Hepatocyte (in vitro differentiated cells): ENCODE measurements around the gene RELB. TPM values are rescaled to one million over a fixed set of nuclear protein-coding genes. Genes with fewer than 3 reads are reported as not detected.
"Not testable (repeated sequence)": the region's sequence is repeated elsewhere in the genome, so short reads cannot be mapped to it uniquely, and the experiment has no call there.

Source experiments
- DNase-seq: peaks from one replicate; pipeline ENCODE4 v3.0.0-alpha.2; 2016; ENCODE audit warnings: low spot score
- H2AFZ ChIP-seq: fragments of 200-600 bp; sonication (generic); 2 replicates; pipeline ENCODE4 v1.6.0; 2016; ENCODE audit warnings: antibody characterized with exemption, mild to moderate bottlenecking
- H3K27ac ChIP-seq: fragments of 200-600 bp; sonication (generic); 2 replicates; pipeline ENCODE4 v1.5.1; 2016; ENCODE audit warnings: mild to moderate bottlenecking
- H3K27me3 ChIP-seq: fragments of 200-600 bp; sonication (generic); 2 replicates; pipeline ENCODE4 v1.6.1; 2016
- H3K36me3 ChIP-seq: fragments of 200-600 bp; sonication (generic); replicated peaks from 2 replicates; pipeline ENCODE4 v1.5.1; 2016; ENCODE audit warnings: low read depth; ENCODE audit not compliant: insufficient read depth
- H3K4me1 ChIP-seq: fragments of 200-600 bp; sonication (generic); 2 replicates; pipeline ENCODE4 v1.5.1; 2016; ENCODE audit warnings: mild to moderate bottlenecking, moderate library complexity; ENCODE audit not compliant: insufficient read depth
- H3K4me2 ChIP-seq: fragments of 200-600 bp; sonication (generic); 2 replicates; pipeline ENCODE4 v1.6.0; 2016
- H3K4me3 ChIP-seq: fragments of 200-600 bp; sonication (generic); 2 replicates; pipeline ENCODE4 v1.5.1; 2016; ENCODE audit warnings: mild to moderate bottlenecking
- H3K79me2 ChIP-seq: fragments of 200-600 bp; sonication (generic); 2 replicates; pipeline ENCODE4 v1.6.0; 2017; ENCODE audit warnings: mild to moderate bottlenecking
- H3K9me2 ChIP-seq: fragments of 200-600 bp; sonication (generic); replicated peaks from 2 replicates; pipeline ENCODE4 v1.6.0; 2017; ENCODE audit warnings: mild to moderate bottlenecking; ENCODE audit not compliant: insufficient read depth
- H3K9me3 ChIP-seq: fragments of 200-600 bp; sonication (generic); 2 replicates; pipeline ENCODE4 v1.5.1; 2016; ENCODE audit warnings: low read depth, mild to moderate bottlenecking
- H4K20me1 ChIP-seq: fragments of 200-600 bp; sonication (generic); 2 replicates; pipeline ENCODE4 v1.6.0; 2016; ENCODE audit warnings: mild to moderate bottlenecking; ENCODE audit not compliant: insufficient read depth, poor library complexity, severe bottlenecking
- EZH2 ChIP-seq: fragments of 200-600 bp; sonication (generic); IDR thresholded peaks from 2 replicates; pipeline ENCODE4 v1.6.1; 2016; ENCODE audit warnings: antibody characterized with exemption, mild to moderate bottlenecking, borderline replicate concordance
- EZH2phosphoT487 ChIP-seq: fragments of 200-600 bp; sonication (generic); IDR thresholded peaks from one replicate; pipeline ENCODE4 v1.6.1; 2018; ENCODE audit warnings: antibody characterized with exemption, mild to moderate bottlenecking, low read depth, moderate library complexity; ENCODE audit not compliant: unreplicated experiment, severe bottlenecking
- WGBS: methylation state at CpG from one replicate; pipeline ENCODE4 v1.1.6; 2016; ENCODE audit warnings: low lambda C conversion rate; ENCODE audit errors: missing lambda C conversion rate; 5-methylcytosine and 5-hydroxymethylcytosine counted together
- polyA plus RNA-seq: library from polyadenylated mRNA; unstranded; fragments of >200 nt; fragmentation: Nextera tagmentation; extraction: Ambion mirVana; gene quantifications from 2 replicates; pipeline ENCODE4 v1.2.1, GENCODE V29; 2016
- total RNA-seq: library from RNA; depleted of rRNA; stranded (reverse); fragments of >200 nt; gene quantifications from 2 replicates; pipeline ENCODE4 v1.2.3, GENCODE V29; 2014
- TF ChIP-seq, protein P1 (sequence below): fragments of 200-600 bp; sonication (generic); IDR thresholded peaks from 2 replicates; pipeline ENCODE4 v1.5.1; 2016; ENCODE audit warnings: antibody characterized with exemption, mild to moderate bottlenecking; ENCODE audit not compliant: poor library complexity

The RELB gene
- total and polyA plus RNA-seq, 2 experiments from 2014 or later: 6.3 to 9.1 TPM

DNA sequence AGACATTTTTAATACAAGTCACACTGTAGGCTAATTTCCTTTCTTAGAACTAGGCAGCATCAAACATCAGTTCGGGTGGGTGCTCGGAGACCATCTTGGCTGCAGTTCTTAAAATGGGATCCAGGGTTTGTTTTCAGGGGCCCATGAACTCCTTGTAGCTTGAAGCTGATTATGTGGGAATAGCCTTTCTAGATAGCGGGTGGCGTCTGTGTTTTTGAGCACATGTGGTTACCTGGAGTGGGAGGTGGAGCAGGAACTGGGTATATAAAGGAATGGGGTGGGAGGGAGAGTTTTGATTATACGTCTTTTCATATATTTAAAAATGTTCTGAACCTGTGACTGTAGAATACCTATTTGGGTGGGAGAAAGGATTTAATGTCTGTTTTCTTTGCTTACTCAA, 33.1 kb upstream of the RELB start:
- TF ChIP-seq EZH2phosphoT487 (no peak), EZH2 (no peak)
- TF ChIP-seq, protein P1, sequence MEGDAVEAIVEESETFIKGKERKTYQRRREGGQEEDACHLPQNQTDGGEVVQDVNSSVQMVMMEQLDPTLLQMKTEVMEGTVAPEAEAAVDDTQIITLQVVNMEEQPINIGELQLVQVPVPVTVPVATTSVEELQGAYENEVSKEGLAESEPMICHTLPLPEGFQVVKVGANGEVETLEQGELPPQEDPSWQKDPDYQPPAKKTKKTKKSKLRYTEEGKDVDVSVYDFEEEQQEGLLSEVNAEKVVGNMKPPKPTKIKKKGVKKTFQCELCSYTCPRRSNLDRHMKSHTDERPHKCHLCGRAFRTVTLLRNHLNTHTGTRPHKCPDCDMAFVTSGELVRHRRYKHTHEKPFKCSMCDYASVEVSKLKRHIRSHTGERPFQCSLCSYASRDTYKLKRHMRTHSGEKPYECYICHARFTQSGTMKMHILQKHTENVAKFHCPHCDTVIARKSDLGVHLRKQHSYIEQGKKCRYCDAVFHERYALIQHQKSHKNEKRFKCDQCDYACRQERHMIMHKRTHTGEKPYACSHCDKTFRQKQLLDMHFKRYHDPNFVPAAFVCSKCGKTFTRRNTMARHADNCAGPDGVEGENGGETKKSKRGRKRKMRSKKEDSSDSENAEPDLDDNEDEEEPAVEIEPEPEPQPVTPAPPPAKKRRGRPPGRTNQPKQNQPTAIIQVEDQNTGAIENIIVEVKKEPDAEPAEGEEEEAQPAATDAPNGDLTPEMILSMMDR: no peak
- H3K4me3 ChIP-seq: no peak overlapping the region
- H3K27ac ChIP-seq: no peak overlapping the region
- peaks cover 7% of the 10 kb centered on the region for H4K20me1 ChIP-seq
- DNase-seq: no peak
- WGBS: 99% methylated on average over 5 of the region's 5 CpGs
- no peak overlapping the region for H2AFZ ChIP-seq
- no peak overlapping the region for H3K4me2 ChIP-seq
- no peaks in the 10 kb centered on the region for H3K27me3 ChIP-seq
- H3K36me3 ChIP-seq: no peaks in the 10 kb centered on the region
- H3K79me2 ChIP-seq: peaks cover 12% of the 10 kb centered on the region
- H3K9me2 ChIP-seq: no peaks in the 10 kb centered on the region
- no peaks in the 10 kb centered on the region for H3K4me1 ChIP-seq
- no peaks in the 10 kb centered on the region for H3K9me3 ChIP-seq

DNA sequence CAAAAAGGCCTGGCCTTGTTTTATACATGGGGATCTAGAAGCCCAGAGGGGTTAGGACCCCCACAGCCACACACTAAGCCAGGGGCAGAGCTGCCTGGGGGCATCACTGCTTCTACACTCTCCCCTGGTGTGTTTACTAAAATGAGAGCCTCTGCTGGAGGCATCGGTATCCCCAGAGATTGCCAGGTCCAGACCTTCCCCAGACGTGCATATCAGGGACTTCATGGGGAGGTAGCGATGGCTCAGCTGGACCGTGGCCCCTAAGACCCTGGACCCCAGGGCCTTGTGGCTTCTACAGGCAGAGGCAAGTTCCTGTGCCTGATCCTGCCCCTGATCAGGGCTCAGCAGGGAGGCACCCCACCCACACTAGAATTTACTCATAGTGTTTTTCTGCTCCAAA, 32.6 kb upstream of the RELB start:
- peaks cover 7% of the 10 kb centered on the region for H4K20me1 ChIP-seq
- H3K4me2 ChIP-seq: no peak overlapping the region
- H3K4me3 ChIP-seq: no peak overlapping the region
- no peak overlapping the region for H2AFZ ChIP-seq
- H3K9me2 ChIP-seq: no peaks in the 10 kb centered on the region
- no peaks in the 10 kb centered on the region for H3K4me1 ChIP-seq
- TF ChIP-seq, protein P1: no peak
- TF ChIP-seq EZH2phosphoT487: no peak
- TF ChIP-seq EZH2: no peak
- no peak overlapping the region for H3K27ac ChIP-seq
- no peaks in the 10 kb centered on the region for H3K36me3 ChIP-seq
- peaks cover 12% of the 10 kb centered on the region for H3K79me2 ChIP-seq
- 96% methylated on average over 4 of the region's 4 CpGs for WGBS
- H3K9me3 ChIP-seq: no peaks in the 10 kb centered on the region
- no peaks in the 10 kb centered on the region for H3K27me3 ChIP-seq
- no peak for DNase-seq

DNA sequence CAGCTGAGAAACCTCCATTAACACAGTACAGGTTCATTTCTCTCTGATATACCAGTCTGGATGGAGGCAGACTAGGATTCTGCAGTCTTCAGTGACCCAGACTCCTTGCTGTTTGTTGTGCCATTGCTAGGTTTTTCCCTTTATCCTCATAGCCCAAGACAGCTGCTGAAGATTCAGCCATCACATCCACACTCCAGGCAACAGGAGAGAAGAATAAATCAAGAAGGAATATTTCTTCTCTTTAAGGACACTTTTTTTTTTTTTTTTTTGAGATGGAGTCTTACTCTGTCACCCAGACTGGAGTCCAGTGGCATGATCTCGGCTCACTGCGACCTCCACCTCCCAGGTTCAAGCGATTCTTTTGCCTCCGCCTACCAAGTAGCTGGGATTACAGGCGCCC, 31.8 kb upstream of the RELB start:
- DNase-seq: no peak
- no peak overlapping the region for H3K27ac ChIP-seq
- H4K20me1 ChIP-seq: peaks cover 7% of the 10 kb centered on the region
- no peak overlapping the region for H3K4me3 ChIP-seq
- no peaks in the 10 kb centered on the region for H3K9me3 ChIP-seq
- H3K9me2 ChIP-seq: no peaks in the 10 kb centered on the region
- peaks cover 12% of the 10 kb centered on the region for H3K79me2 ChIP-seq
- no peak overlapping the region for H3K4me2 ChIP-seq
- no peaks in the 10 kb centered on the region for H3K4me1 ChIP-seq
- 95% methylated on average over 5 of the region's 5 CpGs for WGBS
- H2AFZ ChIP-seq: no peak overlapping the region
- TF ChIP-seq, protein P1: no peak
- no peak for TF ChIP-seq EZH2phosphoT487
- no peak for TF ChIP-seq EZH2
- H3K36me3 ChIP-seq: no peaks in the 10 kb centered on the region
- no peaks in the 10 kb centered on the region for H3K27me3 ChIP-seq

DNA sequence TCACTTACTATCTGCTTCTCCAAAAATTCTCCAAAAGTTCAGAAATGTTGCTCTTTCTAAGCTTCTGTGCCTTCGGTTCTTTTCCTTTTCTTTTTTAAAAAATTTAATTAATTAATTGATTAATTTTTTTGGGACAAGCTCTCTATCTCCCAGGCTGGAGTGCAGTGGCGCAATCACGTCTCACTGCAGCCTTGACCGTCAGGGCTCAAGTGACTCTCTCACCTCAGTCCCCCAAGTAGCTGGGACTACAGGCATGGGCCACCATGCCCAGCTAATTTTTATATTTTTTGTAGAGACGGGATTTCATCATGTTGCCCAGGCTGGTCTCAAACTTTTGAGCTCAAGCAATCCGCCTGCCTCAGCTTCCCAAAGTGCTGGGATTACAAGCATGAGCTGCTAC, 29.8 kb upstream of the RELB start:
- H3K27ac ChIP-seq, H3K4me1 ChIP-seq, H4K20me1 ChIP-seq, H3K27me3 ChIP-seq, H3K4me2 ChIP-seq, H2AFZ ChIP-seq, H3K9me3 ChIP-seq, H3K9me2 ChIP-seq, H3K79me2 ChIP-seq, H3K4me3 ChIP-seq, H3K36me3 ChIP-seq, DNase-seq: not testable (repeated sequence)
- WGBS: 90% methylated on average over 6 of the region's 6 CpGs
